Measurements from ENCODE around the gene BRCA2. TPM values are rescaled to one million over a fixed set of nuclear protein-coding genes. Genes with fewer than 3 reads are reported as not detected.

BRCA2 gene
- total RNA-seq, 1 donor from 2014 or later, result 3.9 TPM

- peaks cover 31% of the 10 kb centered on the region for H3K4me1 ChIP-seq
- peak within 1 kb of the TSS; percentile 96 for H3K27ac ChIP-seq
- H3K4me3 ChIP-seq, result peak within 1 kb of the TSS; percentile 87 to 93
- no peaks in the 10 kb centered on the region for H3K27me3 ChIP-seq
- no peaks in the 10 kb centered on the region for H3K36me3 ChIP-seq
- no peak for DNase-seq (ENCODE audit: extremely low spot score in 2 of 2)
- intact Hi-C loops (cut with DNase I), result no loop called here
- H3K9me3 ChIP-seq, result no peaks in the 10 kb centered on the region
- TF ChIP-seq, protein P1, sequence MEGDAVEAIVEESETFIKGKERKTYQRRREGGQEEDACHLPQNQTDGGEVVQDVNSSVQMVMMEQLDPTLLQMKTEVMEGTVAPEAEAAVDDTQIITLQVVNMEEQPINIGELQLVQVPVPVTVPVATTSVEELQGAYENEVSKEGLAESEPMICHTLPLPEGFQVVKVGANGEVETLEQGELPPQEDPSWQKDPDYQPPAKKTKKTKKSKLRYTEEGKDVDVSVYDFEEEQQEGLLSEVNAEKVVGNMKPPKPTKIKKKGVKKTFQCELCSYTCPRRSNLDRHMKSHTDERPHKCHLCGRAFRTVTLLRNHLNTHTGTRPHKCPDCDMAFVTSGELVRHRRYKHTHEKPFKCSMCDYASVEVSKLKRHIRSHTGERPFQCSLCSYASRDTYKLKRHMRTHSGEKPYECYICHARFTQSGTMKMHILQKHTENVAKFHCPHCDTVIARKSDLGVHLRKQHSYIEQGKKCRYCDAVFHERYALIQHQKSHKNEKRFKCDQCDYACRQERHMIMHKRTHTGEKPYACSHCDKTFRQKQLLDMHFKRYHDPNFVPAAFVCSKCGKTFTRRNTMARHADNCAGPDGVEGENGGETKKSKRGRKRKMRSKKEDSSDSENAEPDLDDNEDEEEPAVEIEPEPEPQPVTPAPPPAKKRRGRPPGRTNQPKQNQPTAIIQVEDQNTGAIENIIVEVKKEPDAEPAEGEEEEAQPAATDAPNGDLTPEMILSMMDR (IDR thresholded peaks at IDR 0.05), result no peak
- TF ChIP-seq POLR2A (IDR thresholded peaks at IDR 0.05), result peak in 1 of 2 donors; percentile 86
- peak; percentile 85 to 95 for TF ChIP-seq POLR2AphosphoS5 (IDR thresholded peaks at IDR 0.05; ENCODE audit: insufficient read depth in 1 of 2, low read depth in 1 of 2)
Measured at GRCh38 chr13:32427852-32428580, 112.7 kb downstream of the BRCA2 start, which contains the start of gene N4BP2L1. Gene N4BP2L1, minus strand, starts transcription at chr13:32428130. Its CDS starts 48 bp downstream, at chr13:32428082.

DNA sequence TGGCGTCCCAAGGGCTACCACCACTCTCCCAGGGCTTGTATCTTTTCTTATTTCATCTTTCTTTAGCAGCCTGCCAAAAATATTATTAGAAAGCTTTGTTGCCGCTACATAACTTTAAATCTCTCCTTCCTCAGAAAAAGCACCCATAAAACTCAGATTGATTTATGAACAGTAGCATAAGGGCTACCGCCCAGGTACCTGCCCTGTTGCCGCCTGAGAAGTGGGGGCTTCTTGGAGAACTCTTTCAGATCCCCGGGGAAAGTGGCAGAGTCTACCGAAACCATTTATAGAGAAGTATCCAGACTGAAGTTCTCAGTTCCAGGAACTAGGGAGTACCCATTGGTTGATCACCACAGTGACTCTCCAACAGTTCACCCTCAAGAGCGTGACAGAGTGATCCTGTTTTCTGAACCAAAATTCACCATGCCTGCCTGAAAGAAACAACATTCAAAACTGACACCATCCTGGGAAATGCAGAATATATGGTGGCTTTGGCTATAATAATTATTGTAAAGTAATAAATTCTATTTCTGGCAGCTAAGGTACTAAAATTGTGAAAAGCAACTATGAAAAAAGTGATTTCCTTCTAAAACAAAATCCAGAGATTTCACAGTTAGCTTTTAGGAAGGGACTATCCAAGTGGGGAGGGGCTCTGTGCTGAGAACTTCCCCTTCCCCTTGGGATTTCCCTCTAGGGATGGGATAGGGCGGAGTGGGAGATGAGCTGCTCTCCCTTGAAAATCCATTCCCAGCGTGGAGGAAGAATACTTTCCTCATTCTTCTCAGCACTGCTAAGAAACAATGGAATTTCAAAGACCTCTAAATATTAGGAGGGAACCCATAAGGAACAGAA, 113.5 kb downstream of the BRCA2 start:
- Histone ChIP-seq H3K9me3 (no peaks in the 10 kb centered on the region), H3K4me3 (peak overlapping the region; percentile 87 to 93), H3K27ac (peak overlapping the region; percentile 96), H3K4me1 (peaks cover 31% of the 10 kb centered on the region), H3K27me3 (no peaks in the 10 kb centered on the region), H3K36me3 (no peaks in the 10 kb centered on the region)
- TF ChIP-seq POLR2A (IDR thresholded peaks at IDR 0.05) (no peak), POLR2AphosphoS5 (IDR thresholded peaks at IDR 0.05; ENCODE audit: insufficient read depth in 1 of 2, low read depth in 1 of 2) (no peak)
- TF ChIP-seq, protein P1 (IDR thresholded peaks at IDR 0.05), result no peak
- no peak for DNase-seq (ENCODE audit: extremely low spot score in 2 of 2)
- intact Hi-C loops (cut with DNase I), result no loop called here

- TF ChIP-seq POLR2A (IDR thresholded peaks at IDR 0.05) (no peak), POLR2AphosphoS5 (IDR thresholded peaks at IDR 0.05; ENCODE audit: insufficient read depth in 1 of 2, low read depth in 1 of 2) (no peak)
- TF ChIP-seq, protein P1 (IDR thresholded peaks at IDR 0.05), result no peak
- no peaks in the 10 kb centered on the region for H3K27me3 ChIP-seq
- H3K4me3 ChIP-seq, result no peak overlapping the region
- DNase-seq (ENCODE audit: extremely low spot score in 2 of 2), result no peak
- intact Hi-C loops (cut with DNase I), result no loop called here
- peaks cover 31% of the 10 kb centered on the region for H3K4me1 ChIP-seq
- H3K36me3 ChIP-seq, result no peaks in the 10 kb centered on the region
- peak overlapping the region; percentile 96 for H3K27ac ChIP-seq
- no peaks in the 10 kb centered on the region for H3K9me3 ChIP-seq
Measured at GRCh38 chr13:32429433-32429909, 114.2 kb downstream of the BRCA2 start.

GRCh38 chr13:32430018-32430747, 114.9 kb downstream of the BRCA2 start:
- TF ChIP-seq, protein P1 (IDR thresholded peaks at IDR 0.05), result no peak
- TF ChIP-seq POLR2AphosphoS5 (IDR thresholded peaks at IDR 0.05; ENCODE audit: insufficient read depth in 1 of 2, low read depth in 1 of 2) (no peak), POLR2A (IDR thresholded peaks at IDR 0.05) (no peak)
- DNase-seq (ENCODE audit: extremely low spot score in 2 of 2), result no peak
- Histone ChIP-seq H3K27ac (no peak overlapping the region), H3K36me3 (no peaks in the 10 kb centered on the region), H3K4me3 (no peak overlapping the region), H3K9me3 (no peaks in the 10 kb centered on the region), H3K4me1 (peaks cover 29% of the 10 kb centered on the region), H3K27me3 (no peaks in the 10 kb centered on the region)
- intact Hi-C loops (cut with DNase I), result no loop called here

Data from vagina (tissue), 2 donors.